GM12878 (cell line): ENCODE measurements around the gene BLOC1S4. TPM values are rescaled to one million over a fixed set of nuclear protein-coding genes. Genes with fewer than 3 reads are reported as not detected.

Source experiments
- CREM ChIP-seq: IDR thresholded peaks from 2 replicates; pipeline ENCODE4 v1.6.1; 2014; ENCODE audit warnings: antibody characterized with exemption, low read depth
- CUX1 ChIP-seq: IDR thresholded peaks from 2 replicates; pipeline ENCODE4 v1.6.1; 2012; ENCODE audit warnings: improper control_type of control experiment, low read depth, low read length; ENCODE audit not compliant: insufficient replicate concordance
- EED ChIP-seq: sonication (generic); IDR thresholded peaks from 2 replicates; pipeline ENCODE4 v1.6.1; 2016; ENCODE audit warnings: antibody characterized with exemption, low read depth
- GABPA ChIP-seq: IDR thresholded peaks from 2 replicates; pipeline ENCODE4 v1.6.1; 2014; ENCODE audit warnings: antibody characterized with exemption, low read depth, mild to moderate bottlenecking, inconsistent platforms
- HSF1 ChIP-seq: fragments of 150-350 bp; IDR thresholded peaks from 2 replicates; pipeline ENCODE4 v1.6.1; 2014; ENCODE audit warnings: mild to moderate bottlenecking, low read depth, low read length
- MAX ChIP-seq: IDR thresholded peaks from 2 replicates; pipeline ENCODE4 v1.6.1; 2012; ENCODE audit warnings: low read depth, low read length, improper control_type of control experiment
- MLLT1 ChIP-seq: fragments of 450-650 bp; IDR thresholded peaks from 2 replicates; pipeline ENCODE4 v1.6.1; 2016; ENCODE audit warnings: mild to moderate bottlenecking
- NFYA ChIP-seq: IDR thresholded peaks from 2 replicates; pipeline ENCODE4 v1.6.1; 2011; ENCODE audit warnings: low read depth, mild to moderate bottlenecking, low read length, improper control_type of control experiment, borderline replicate concordance
- polyA plus RNA-seq, 11 experiments: library from polyadenylated mRNA; depleted of rRNA in 4 of 11; unstranded in 6 of 11; stranded (reverse) in 5 of 11; fragments of >200 nt; fragmentation: Nextera tagmentation in 4 of 11; fragmentation: Illumina TruSeq in 1 of 11; extraction: Ambion mirVana in 4 of 11; extraction: Trizol in 1 of 11; gene quantifications; 1 replicate in 1 of 11; 2 replicates in 10 of 11; pipeline versions ENCODE4 v1.2.1 to v1.2.3, GENCODE V29; 2011 to 2016; ENCODE audit warnings: inconsistent platforms in 2 of 11, missing spikeins in 2 of 11, low read depth in 1 of 11
- total RNA-seq, 4 experiments: library from RNA; depleted of rRNA in 3 of 4; stranded (reverse); fragments of >200 nt in 3 of 4; fragmentation: Illumina TruSeq in 1 of 4; extraction: Trizol in 1 of 4; gene quantifications; 2 replicates each; pipeline versions ENCODE4 v1.2.1 to v1.2.3, GENCODE V29; 2013 to 2021

BLOC1S4 gene
- total and polyA plus RNA-seq, 10 of the 15 experiments (the other 5 are each of a cell fraction or from before 2014, with no cell fraction given) = 2.7 to 23.8 (median 9.5) TPM

GRCh38 chr4:6709230-6710114 lies 6.5 kb upstream of the BLOC1S4 start, which contains the start of gene MRFAP1L1 (continued):
- TF ChIP-seq CUX1 (no peak), HSF1 (peak; percentile 82; the same call in 1 of the 2 replicates), CREM (peak; percentile 53), GABPA (no peak), MLLT1 (peak; percentile 72; the same call in 1 of the 2 replicates), NFYA (no peak), EED (no peak), MAX (no peak)
